ENCODE results near the gene DCAF7.

Gene DCAF7

GRCh38 chr17:63512896-63513644, 37.2 kb upstream of the DCAF7 start:
- TF ChIP-seq SIN3A (IDR thresholded peaks at IDR 0.05; ENCODE audit: borderline replicate concordance, insufficient read depth, low read length) (no peak), POLR2AphosphoS5 (IDR thresholded peaks at IDR 0.05; ENCODE audit: low read depth, low read length) (no peak), FOXP2 (optimal IDR thresholded peaks at IDR 0.05; ENCODE audit: borderline replicate concordance, extremely low read depth, extremely low read length, insufficient read depth) (no peak), TAF1 (IDR thresholded peaks at IDR 0.05; ENCODE audit: borderline replicate concordance, insufficient read depth, low read length) (no peak), REST (IDR thresholded peaks at IDR 0.05; ENCODE audit: insufficient read depth in 1 of 2, low read depth in 2 of 2, low read length in 2 of 2) (no peak)

GRCh38 chr17:63514477-63514876, 35.8 kb upstream of the DCAF7 start:
- no peak for TF ChIP-seq POLR2AphosphoS5 (IDR thresholded peaks at IDR 0.05; ENCODE audit: low read depth, low read length)
- no peak for TF ChIP-seq REST (IDR thresholded peaks at IDR 0.05; ENCODE audit: insufficient read depth in 1 of 2, low read depth in 2 of 2, low read length in 2 of 2)
- TF ChIP-seq TAF1 (IDR thresholded peaks at IDR 0.05; ENCODE audit: borderline replicate concordance, insufficient read depth, low read length): no peak
- no peak for TF ChIP-seq FOXP2 (optimal IDR thresholded peaks at IDR 0.05; ENCODE audit: borderline replicate concordance, extremely low read depth, extremely low read length, insufficient read depth)
- no peak for TF ChIP-seq SIN3A (IDR thresholded peaks at IDR 0.05; ENCODE audit: borderline replicate concordance, insufficient read depth, low read length)

GRCh38 chr17:63514974-63515373, 35.3 kb upstream of the DCAF7 start:
- TF ChIP-seq POLR2AphosphoS5 (IDR thresholded peaks at IDR 0.05; ENCODE audit: low read depth, low read length) (no peak), FOXP2 (optimal IDR thresholded peaks at IDR 0.05; ENCODE audit: borderline replicate concordance, extremely low read depth, extremely low read length, insufficient read depth) (no peak), SIN3A (IDR thresholded peaks at IDR 0.05; ENCODE audit: borderline replicate concordance, insufficient read depth, low read length) (no peak), REST (IDR thresholded peaks at IDR 0.05; ENCODE audit: insufficient read depth in 1 of 2, low read depth in 2 of 2, low read length in 2 of 2) (no peak), TAF1 (IDR thresholded peaks at IDR 0.05; ENCODE audit: borderline replicate concordance, insufficient read depth, low read length) (no peak)

GRCh38 chr17:63515426-63515825, 34.9 kb upstream of the DCAF7 start:
- no peak for TF ChIP-seq TAF1 (IDR thresholded peaks at IDR 0.05; ENCODE audit: borderline replicate concordance, insufficient read depth, low read length)
- no peak for TF ChIP-seq SIN3A (IDR thresholded peaks at IDR 0.05; ENCODE audit: borderline replicate concordance, insufficient read depth, low read length)
- TF ChIP-seq POLR2AphosphoS5 (IDR thresholded peaks at IDR 0.05; ENCODE audit: low read depth, low read length): no peak
- no peak for TF ChIP-seq REST (IDR thresholded peaks at IDR 0.05; ENCODE audit: insufficient read depth in 1 of 2, low read depth in 2 of 2, low read length in 2 of 2)
- TF ChIP-seq FOXP2 (optimal IDR thresholded peaks at IDR 0.05; ENCODE audit: borderline replicate concordance, extremely low read depth, extremely low read length, insufficient read depth): no peak

Data from PFSK-1 (cell line).